ENCODE results near the gene TMEM204.

GRCh38 chr16:1533443-1533951 lies at the start of gene TMEM204:
- TF ChIP-seq CTCF (IDR thresholded peaks at IDR 0.05) (no peak), ZFX (IDR thresholded peaks at IDR 0.05; ENCODE audit: borderline replicate concordance) (no peak)

Data from 22Rv1 (cell line).